ENCODE data around the gene SPTBN1. TPM values are rescaled to one million over a fixed set of nuclear protein-coding genes. Genes with fewer than 3 reads are reported as not detected.

Gene SPTBN1
- total RNA-seq, 1 donor from 2014 or later: 320 TPM

GRCh38 chr2:54434229-54434628, 21.9 kb upstream of the SPTBN1 start:
- no peak for DNase-seq (ENCODE audit: low spot score)

GRCh38 chr2:54434711-54435110, 21.4 kb upstream of the SPTBN1 start:
- no peak for DNase-seq (ENCODE audit: low spot score)

- no peak for DNase-seq (ENCODE audit: low spot score)
Observed at GRCh38 chr2:54435325-54436226, 20.6 kb upstream of the SPTBN1 start.

- DNase-seq (ENCODE audit: low spot score): no peak
Observed at GRCh38 chr2:54437588-54437987, 18.5 kb upstream of the SPTBN1 start.

GRCh38 chr2:54438271-54438670, 17.9 kb upstream of the SPTBN1 start:
- peak; percentile 57 for DNase-seq (ENCODE audit: low spot score)

- DNase-seq (ENCODE audit: low spot score): no peak
Observed at GRCh38 chr2:54439582-54439981, 16.5 kb upstream of the SPTBN1 start.

GRCh38 chr2:54440050-54440449, 16.1 kb upstream of the SPTBN1 start:
- no peak for DNase-seq (ENCODE audit: low spot score)

GRCh38 chr2:54444503-54444902, 11.6 kb upstream of the SPTBN1 start:
- DNase-seq (ENCODE audit: low spot score): no peak

- DNase-seq (ENCODE audit: low spot score): no peak
Observed at GRCh38 chr2:54446122-54446521, 10.0 kb upstream of the SPTBN1 start.

GRCh38 chr2:54446625-54447024, 9.5 kb upstream of the SPTBN1 start:
- no peak for DNase-seq (ENCODE audit: low spot score)

GRCh38 chr2:54454548-54455130, 1.5 kb upstream of the SPTBN1 start:
- no peak for DNase-seq (ENCODE audit: low spot score)

GRCh38 chr2:54455131-54455562, 980 bp upstream of the SPTBN1 start:
- peak; percentile 42 for DNase-seq (ENCODE audit: low spot score)

GRCh38 chr2:54456362-54456611, 160 bp downstream of the SPTBN1 start:
- no peak for DNase-seq (ENCODE audit: low spot score)

GRCh38 chr2:54456612-54457322, 640 bp downstream of the SPTBN1 start:
- DNase-seq (ENCODE audit: low spot score): peak; percentile 68

- peak; percentile 35 for DNase-seq (ENCODE audit: low spot score)
Observed at GRCh38 chr2:54457323-54458023, 1.3 kb downstream of the SPTBN1 start.

- no peak for DNase-seq (ENCODE audit: low spot score)
Observed at GRCh38 chr2:54459037-54459441, 2.9 kb downstream of the SPTBN1 start.

GRCh38 chr2:54461261-54461660, 5.1 kb downstream of the SPTBN1 start:
- no peak for DNase-seq (ENCODE audit: low spot score)

GRCh38 chr2:54464341-54464740, 8.2 kb downstream of the SPTBN1 start:
- no peak for DNase-seq (ENCODE audit: low spot score)

GRCh38 chr2:54465143-54465542, 9.0 kb downstream of the SPTBN1 start:
- DNase-seq (ENCODE audit: low spot score): no peak

GRCh38 chr2:54466870-54467269, 10.7 kb downstream of the SPTBN1 start:
- no peak for DNase-seq (ENCODE audit: low spot score)

GRCh38 chr2:54468673-54469072, 12.5 kb downstream of the SPTBN1 start:
- no peak for DNase-seq (ENCODE audit: low spot score)

GRCh38 chr2:54469484-54470053, 13.4 kb downstream of the SPTBN1 start:
- DNase-seq (ENCODE audit: low spot score): peak; percentile 60

Measured in umbilical cord (tissue), 2 donors.